A673 (cell line): ENCODE data around the gene SYNE3. TPM values are rescaled to one million over a fixed set of nuclear protein-coding genes. Genes with fewer than 3 reads are reported as not detected.

ENCODE experiments used
- BruUV-seq: library from RNA; stranded (reverse); fragments of 400-500 nt; replicated peaks from 2 replicates; lab custom pipeline; 2021; lab: Mats Ljungman, UMichigan
- CTCF ChIA-PET: fragments of 300-600 bp; sonication (Branson Sonifier 250); formaldehyde crosslinking; loops from one replicate; lab custom pipeline; 2022; ENCODE audit warnings: antibody characterized with exemption; lab: Charles Lee
- POLR2A ChIA-PET: fragments of 300-600 bp; sonication (Branson Sonifier 250); formaldehyde crosslinking; loops from one replicate; lab custom pipeline; 2022; ENCODE audit warnings: antibody characterized with exemption; ENCODE audit not compliant: low non-redundant PET; lab: Charles Lee
- DNase-seq: peaks from one replicate; pipeline ENCODE4 v3.0.0-alpha.2; 2015; ENCODE audit warnings: low spot score
- H3K27ac ChIP-seq: fragments of 200-600 bp; sonication (generic); 2 replicates; pipeline ENCODE4 v1.5.1; 2016; ENCODE audit warnings: mixed run types, low read depth, mild to moderate bottlenecking, mixed read lengths, antibody characterized with exemption, low read length; ENCODE audit not compliant: poor library complexity, severe bottlenecking
- H3K27me3 ChIP-seq: fragments of 200-600 bp; sonication (generic); replicated peaks from 2 replicates; pipeline ENCODE4 v1.6.1; 2017; ENCODE audit warnings: mixed run types, low read depth, mild to moderate bottlenecking, mixed read lengths, antibody characterized with exemption, low read length; ENCODE audit not compliant: insufficient read depth, poor library complexity
- H3K36me3 ChIP-seq: fragments of 200-600 bp; sonication (generic); 2 replicates; pipeline ENCODE4 v1.6.1; 2016; ENCODE audit warnings: mixed run types, mild to moderate bottlenecking, mixed read lengths, antibody characterized with exemption, low read length; ENCODE audit not compliant: insufficient read depth, poor library complexity, severe bottlenecking
- H3K4me1 ChIP-seq: fragments of 200-600 bp; sonication (generic); 2 replicates; pipeline ENCODE4 v1.6.1; 2017; ENCODE audit warnings: mixed run types, mild to moderate bottlenecking, mixed read lengths, antibody characterized with exemption, low read length; ENCODE audit not compliant: insufficient read depth, poor library complexity, severe bottlenecking
- H3K4me3 ChIP-seq: fragments of 200-600 bp; sonication (generic); 2 replicates; pipeline ENCODE4 v1.5.1; 2016; ENCODE audit warnings: low read depth, mixed run types, mild to moderate bottlenecking, mixed read lengths, low read length; ENCODE audit not compliant: poor library complexity, severe bottlenecking
- H3K9me3 ChIP-seq: fragments of 200-600 bp; sonication (generic); 2 replicates; pipeline ENCODE4 v1.6.1; 2016; ENCODE audit warnings: mixed run types, low read depth, mild to moderate bottlenecking, mixed read lengths, antibody characterized with exemption, low read length; ENCODE audit not compliant: poor library complexity, severe bottlenecking
- EZH2 ChIP-seq: fragments of 200-600 bp; sonication (generic); IDR thresholded peaks from 2 replicates; pipeline ENCODE4 v1.6.1; 2017; ENCODE audit warnings: borderline replicate concordance, low read depth, mild to moderate bottlenecking, mixed read lengths, antibody characterized with exemption, low read length; ENCODE audit not compliant: poor library complexity, severe bottlenecking
- intact Hi-C: fragments of 100-400 bp; cut with micrococcal nuclease; formaldehyde crosslinking; loops from one replicate; pipeline ENCODE4 v1.10.0; 2022; ENCODE audit not compliant: unreplicated experiment
- total RNA-seq: library from RNA; stranded (reverse); gene quantifications from 2 replicates; pipeline ENCODE4 v1.2.3, GENCODE V29; 2021
- TF ChIP-seq, protein P1 (sequence below): fragments of 300-800, 200-600 bp; sonication (generic); conservative IDR thresholded peaks from 2 replicates; pipeline ENCODE4 v1.5.1; 2017; ENCODE audit warnings: low read depth, mild to moderate bottlenecking, antibody characterized with exemption, low read length, moderate library complexity, mixed read lengths

Gene SYNE3
- total RNA-seq, 1 experiment from 2014 or later, result 6.4 TPM

DNA sequence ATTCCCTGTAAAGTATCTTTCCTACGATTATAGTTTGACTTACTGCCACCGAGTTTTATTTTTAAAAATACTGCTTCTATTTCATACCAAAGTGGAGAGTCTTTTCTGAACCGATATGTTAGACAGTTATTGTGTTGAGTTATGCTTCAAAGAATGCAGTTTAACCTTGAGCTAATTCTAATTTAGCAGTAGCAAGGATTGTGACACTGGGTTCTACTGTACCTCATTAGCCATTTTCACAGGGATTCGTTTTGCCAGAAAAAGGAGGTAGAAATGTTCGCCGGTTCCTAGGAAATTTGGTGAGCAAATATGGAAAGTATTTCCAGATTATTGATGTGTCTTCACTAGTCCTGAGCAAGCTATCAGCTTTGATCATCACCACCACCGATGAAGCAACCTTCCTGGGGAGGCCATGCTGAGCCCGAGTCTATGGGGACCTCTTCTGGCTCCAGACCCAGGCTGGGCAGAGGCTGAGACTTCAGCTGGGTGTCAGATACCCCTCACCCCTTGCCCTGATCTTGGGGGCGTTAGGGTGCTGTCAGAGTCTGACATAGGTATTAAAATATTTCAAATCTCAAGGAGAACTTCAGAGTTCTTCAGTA lies 32.0 kb upstream of the SYNE3 start:
- Histone ChIP-seq H3K4me3 (no peak overlapping the region), H3K27me3 (no peaks in the 10 kb centered on the region), H3K9me3 (no peaks in the 10 kb centered on the region), H3K4me1 (no peaks in the 10 kb centered on the region), H3K27ac (no peak overlapping the region), H3K36me3 (peaks cover 10% of the 10 kb centered on the region)
- no TSS peak for BruUV-seq
- intact Hi-C loops, result no loop called here
- no peak for TF ChIP-seq EZH2
- TF ChIP-seq, protein P1, sequence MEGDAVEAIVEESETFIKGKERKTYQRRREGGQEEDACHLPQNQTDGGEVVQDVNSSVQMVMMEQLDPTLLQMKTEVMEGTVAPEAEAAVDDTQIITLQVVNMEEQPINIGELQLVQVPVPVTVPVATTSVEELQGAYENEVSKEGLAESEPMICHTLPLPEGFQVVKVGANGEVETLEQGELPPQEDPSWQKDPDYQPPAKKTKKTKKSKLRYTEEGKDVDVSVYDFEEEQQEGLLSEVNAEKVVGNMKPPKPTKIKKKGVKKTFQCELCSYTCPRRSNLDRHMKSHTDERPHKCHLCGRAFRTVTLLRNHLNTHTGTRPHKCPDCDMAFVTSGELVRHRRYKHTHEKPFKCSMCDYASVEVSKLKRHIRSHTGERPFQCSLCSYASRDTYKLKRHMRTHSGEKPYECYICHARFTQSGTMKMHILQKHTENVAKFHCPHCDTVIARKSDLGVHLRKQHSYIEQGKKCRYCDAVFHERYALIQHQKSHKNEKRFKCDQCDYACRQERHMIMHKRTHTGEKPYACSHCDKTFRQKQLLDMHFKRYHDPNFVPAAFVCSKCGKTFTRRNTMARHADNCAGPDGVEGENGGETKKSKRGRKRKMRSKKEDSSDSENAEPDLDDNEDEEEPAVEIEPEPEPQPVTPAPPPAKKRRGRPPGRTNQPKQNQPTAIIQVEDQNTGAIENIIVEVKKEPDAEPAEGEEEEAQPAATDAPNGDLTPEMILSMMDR, result no peak
- no peak for DNase-seq
- ChIA-PET CTCF (no interaction called here), POLR2A (no interaction called here)

DNA sequence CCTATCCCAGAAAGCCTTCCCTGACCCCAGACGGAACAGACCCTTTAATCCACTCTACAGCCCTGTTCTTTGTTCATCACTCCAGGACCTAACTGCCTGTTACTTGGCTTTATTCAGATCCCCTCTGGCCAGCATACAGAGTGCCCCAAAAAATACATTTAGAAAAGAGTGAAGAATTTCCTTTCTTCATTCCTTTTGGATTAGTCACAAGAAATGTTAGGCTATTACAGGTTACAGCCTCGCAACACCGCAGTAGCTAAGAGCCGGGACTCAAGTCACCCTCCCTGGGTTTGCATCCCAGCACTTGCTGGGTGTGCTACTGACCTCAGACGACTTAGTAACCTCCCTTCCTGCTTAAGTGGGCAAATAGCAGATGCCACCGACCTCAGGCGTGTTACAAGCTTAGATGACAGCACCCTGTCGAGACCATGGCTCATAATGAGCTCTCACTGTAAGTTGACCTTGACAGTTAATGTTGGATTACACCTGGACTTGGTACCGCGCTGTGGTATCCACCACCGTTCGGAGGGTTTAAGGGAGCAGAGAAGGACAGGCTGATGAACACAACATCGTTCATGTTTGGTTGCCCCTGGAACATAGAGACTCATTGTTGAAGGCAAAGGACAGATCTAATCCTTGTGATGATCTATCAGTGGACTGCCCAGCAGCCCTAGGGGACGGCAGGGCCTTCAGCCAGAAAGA lies 31.3 kb upstream of the SYNE3 start:
- CTCF ChIA-PET, result no interaction called here
- no peak overlapping the region for H3K27ac ChIP-seq
- TF ChIP-seq, protein P1, result no peak
- TF ChIP-seq EZH2, result no peak
- H3K27me3 ChIP-seq, result no peaks in the 10 kb centered on the region
- H3K4me3 ChIP-seq, result no peak overlapping the region
- no peaks in the 10 kb centered on the region for H3K9me3 ChIP-seq
- peaks cover 10% of the 10 kb centered on the region for H3K36me3 ChIP-seq
- DNase-seq, result no peak
- POLR2A ChIA-PET, result interaction anchor here (0.8 kb wide), 1 partner anchor 18 kb away, joined by 6 read pairs; no protein-coding TSS in a partner anchor
- BruUV-seq, result no TSS peak
- intact Hi-C loops, result no loop called here
- no peaks in the 10 kb centered on the region for H3K4me1 ChIP-seq

DNA sequence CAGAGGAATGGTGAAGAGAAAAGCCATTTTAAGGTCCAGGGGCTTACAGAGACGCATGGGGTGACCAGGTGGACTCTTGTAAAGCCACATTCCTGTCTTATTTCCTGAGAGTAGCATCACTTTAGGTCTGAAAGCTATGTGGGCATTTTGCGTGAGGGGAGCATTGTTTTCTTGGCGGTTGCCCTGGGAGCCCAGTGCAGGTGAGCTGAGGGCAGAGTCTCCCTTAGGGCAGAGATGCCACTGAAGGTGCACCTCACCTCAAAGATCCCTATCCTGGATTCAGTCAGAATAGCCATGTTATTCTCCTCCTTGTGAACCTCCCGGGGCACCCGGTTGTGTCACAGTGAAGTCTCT lies 30.8 kb upstream of the SYNE3 start:
- intact Hi-C loops, result no loop called here
- Histone ChIP-seq H3K36me3 (peaks cover 10% of the 10 kb centered on the region), H3K27ac (no peak overlapping the region), H3K27me3 (no peaks in the 10 kb centered on the region), H3K4me3 (no peak overlapping the region), H3K4me1 (no peaks in the 10 kb centered on the region), H3K9me3 (no peaks in the 10 kb centered on the region)
- ChIA-PET POLR2A (interaction anchor here (0.8 kb wide), 1 partner anchor 18 kb away, joined by 6 read pairs; no protein-coding TSS in a partner anchor), CTCF (no interaction called here)
- no TSS peak for BruUV-seq
- no peak for DNase-seq
- no peak for TF ChIP-seq EZH2
- TF ChIP-seq, protein P1, result no peak
